Measurements from ENCODE around the gene ODAD4. TPM values are rescaled to one million over a fixed set of nuclear protein-coding genes. Genes with fewer than 3 reads are reported as not detected.

The ODAD4 gene
- total and polyA plus RNA-seq, 2 donors from 2014 or later, result 4.6 to 6.0 TPM

DNA sequence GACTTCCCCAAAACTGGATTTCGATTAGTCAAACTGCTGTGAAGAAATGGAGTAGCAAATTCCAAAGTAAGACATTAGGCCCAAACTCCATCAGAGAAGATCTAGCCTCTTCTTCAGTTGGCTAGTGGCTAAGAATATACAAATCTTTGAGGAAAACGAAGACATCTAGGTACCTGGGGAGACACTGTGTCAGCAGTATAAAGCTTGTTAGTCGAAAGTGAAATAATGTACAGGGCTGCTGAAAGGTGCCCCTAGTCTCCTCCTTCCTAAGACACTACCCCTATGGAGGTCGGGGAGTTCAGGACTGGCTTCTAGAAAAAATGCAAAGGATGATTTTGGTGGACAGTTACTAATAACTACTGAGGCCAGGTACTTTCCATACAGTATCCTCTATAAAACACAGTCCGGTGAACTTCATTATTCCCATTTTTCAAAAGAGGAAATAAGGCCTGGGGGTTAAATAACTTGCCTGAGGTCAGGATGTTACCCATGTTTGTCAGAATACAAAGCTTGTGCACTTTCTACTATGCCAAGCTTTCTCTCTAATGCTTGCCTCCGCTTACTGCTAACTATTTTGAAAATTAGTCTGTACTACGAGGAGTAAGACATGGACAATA, 71.9 kb downstream of the ODAD4 start:
- intact Hi-C loops (cut with DNase I), result no loop called here
- Histone ChIP-seq H3K27me3 (ENCODE audit: control insufficient read depth, insufficient read depth, low read length) (no peaks in the 10 kb centered on the region), H3K36me3 (ENCODE audit: control insufficient read depth in 2 of 3, insufficient read depth in 3 of 3, low read length in 3 of 3) (peaks cover 13 to 31% (median 17%) of the 10 kb centered on the region in 3 donors), H3K4me3 (ENCODE audit: low read length in 3 of 3) (peak overlapping the region in 1 of 3 donors; percentile 11), H3K27ac (ENCODE audit: low read depth in 2 of 2, low read length in 2 of 2) (peak overlapping the region in 1 of 2 donors; percentile 1), H3K9me3 (ENCODE audit: control insufficient read depth in 2 of 3, insufficient read depth in 1 of 3, low read length in 3 of 3) (no peaks in the 10 kb centered on the region), H3K4me1 (ENCODE audit: control insufficient read depth in 2 of 3, insufficient read depth in 2 of 3, low read depth in 1 of 3, low read length in 3 of 3) (peaks cover 0 to 25% (median 5%) of the 10 kb centered on the region in 3 donors), H3K9ac (ENCODE audit: low read length in 3 of 3) (no peak overlapping the region)
- DNase-seq, result no peak
- FAIRE-seq, result no peak
- TF ChIP-seq, protein P1, sequence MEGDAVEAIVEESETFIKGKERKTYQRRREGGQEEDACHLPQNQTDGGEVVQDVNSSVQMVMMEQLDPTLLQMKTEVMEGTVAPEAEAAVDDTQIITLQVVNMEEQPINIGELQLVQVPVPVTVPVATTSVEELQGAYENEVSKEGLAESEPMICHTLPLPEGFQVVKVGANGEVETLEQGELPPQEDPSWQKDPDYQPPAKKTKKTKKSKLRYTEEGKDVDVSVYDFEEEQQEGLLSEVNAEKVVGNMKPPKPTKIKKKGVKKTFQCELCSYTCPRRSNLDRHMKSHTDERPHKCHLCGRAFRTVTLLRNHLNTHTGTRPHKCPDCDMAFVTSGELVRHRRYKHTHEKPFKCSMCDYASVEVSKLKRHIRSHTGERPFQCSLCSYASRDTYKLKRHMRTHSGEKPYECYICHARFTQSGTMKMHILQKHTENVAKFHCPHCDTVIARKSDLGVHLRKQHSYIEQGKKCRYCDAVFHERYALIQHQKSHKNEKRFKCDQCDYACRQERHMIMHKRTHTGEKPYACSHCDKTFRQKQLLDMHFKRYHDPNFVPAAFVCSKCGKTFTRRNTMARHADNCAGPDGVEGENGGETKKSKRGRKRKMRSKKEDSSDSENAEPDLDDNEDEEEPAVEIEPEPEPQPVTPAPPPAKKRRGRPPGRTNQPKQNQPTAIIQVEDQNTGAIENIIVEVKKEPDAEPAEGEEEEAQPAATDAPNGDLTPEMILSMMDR (IDR thresholded peaks at IDR 0.05; ENCODE audit: borderline replicate concordance, extremely low read depth, insufficient read depth), result no peak

DNA sequence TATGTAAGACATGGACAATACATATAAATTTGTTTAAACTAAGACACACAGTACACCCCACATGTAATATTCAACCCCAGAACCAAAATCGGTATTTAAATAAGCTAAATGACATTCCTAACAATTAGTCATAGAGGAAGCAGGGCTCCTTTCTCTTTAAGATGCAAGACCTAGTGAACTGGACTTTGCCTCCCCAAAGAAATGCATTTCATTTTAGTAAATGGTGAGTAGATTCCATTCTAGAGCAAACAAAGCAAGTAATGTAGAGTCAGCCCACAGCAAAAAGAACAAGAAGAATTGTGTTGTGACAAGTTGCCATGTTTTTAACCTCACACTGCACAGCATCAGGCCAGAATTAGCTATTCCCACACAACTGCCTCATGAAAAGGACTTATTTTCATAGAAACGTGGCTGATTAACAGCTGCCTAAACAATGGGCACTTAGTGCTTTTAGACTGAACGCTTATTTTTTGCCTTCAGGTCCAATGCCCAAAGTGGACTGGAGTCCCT, 72.4 kb downstream of the ODAD4 start:
- Histone ChIP-seq H3K9me3 (ENCODE audit: control insufficient read depth in 2 of 3, insufficient read depth in 1 of 3, low read length in 3 of 3) (no peaks in the 10 kb centered on the region), H3K36me3 (ENCODE audit: control insufficient read depth in 2 of 3, insufficient read depth in 3 of 3, low read length in 3 of 3) (peaks cover 13 to 26% (median 14%) of the 10 kb centered on the region in 3 donors), H3K27me3 (ENCODE audit: control insufficient read depth, insufficient read depth, low read length) (no peaks in the 10 kb centered on the region), H3K9ac (ENCODE audit: low read length in 3 of 3) (no peak overlapping the region), H3K27ac (ENCODE audit: low read depth in 2 of 2, low read length in 2 of 2) (peak overlapping the region in 1 of 2 donors; percentile 60), H3K4me3 (ENCODE audit: low read length in 3 of 3) (peak overlapping the region in 2 of 3 donors; percentile 11 to 37), H3K4me1 (ENCODE audit: control insufficient read depth in 2 of 3, insufficient read depth in 2 of 3, low read depth in 1 of 3, low read length in 3 of 3) (peaks cover 0 to 25% (median 5%) of the 10 kb centered on the region in 3 donors)
- intact Hi-C loops (cut with DNase I), result no loop called here
- FAIRE-seq, result no peak
- TF ChIP-seq, protein P1 (IDR thresholded peaks at IDR 0.05; ENCODE audit: borderline replicate concordance, extremely low read depth, insufficient read depth), result no peak
- DNase-seq, result no peak

DNA sequence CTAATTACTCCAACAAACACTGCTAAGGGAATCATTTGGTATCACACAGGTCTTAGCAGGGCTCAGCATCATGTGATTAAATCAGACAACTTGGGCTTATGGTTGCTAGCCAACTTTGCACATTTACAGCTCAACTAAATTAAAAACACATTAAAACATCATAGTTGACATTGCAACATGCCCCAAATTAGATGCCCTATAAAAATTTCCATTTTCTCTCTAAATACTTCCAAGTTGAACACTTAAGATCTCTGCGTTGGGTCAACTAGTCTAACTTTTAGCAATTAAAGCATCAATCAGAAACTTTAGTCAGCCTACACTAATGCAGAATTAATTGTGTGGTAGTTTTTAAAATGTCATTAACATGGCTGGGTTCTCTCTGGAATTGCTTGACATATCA, 74.7 kb downstream of the ODAD4 start:
- H3K36me3 ChIP-seq (ENCODE audit: control insufficient read depth in 2 of 3, insufficient read depth in 3 of 3, low read length in 3 of 3), result peaks cover 4 to 16% (median 10%) of the 10 kb centered on the region in 3 donors
- no peaks in the 10 kb centered on the region for H3K9me3 ChIP-seq (ENCODE audit: control insufficient read depth in 2 of 3, insufficient read depth in 1 of 3, low read length in 3 of 3)
- intact Hi-C loops (cut with DNase I), result no loop called here
- H3K4me1 ChIP-seq (ENCODE audit: control insufficient read depth in 2 of 3, insufficient read depth in 2 of 3, low read depth in 1 of 3, low read length in 3 of 3), result peaks cover 0 to 25% (median 5%) of the 10 kb centered on the region in 3 donors
- no peak overlapping the region for H3K4me3 ChIP-seq (ENCODE audit: low read length in 3 of 3)
- no peak for FAIRE-seq
- peak in 2 of 5 donors; percentile 22 to 25 for DNase-seq
- no peak overlapping the region for H3K9ac ChIP-seq (ENCODE audit: low read length in 3 of 3)
- no peaks in the 10 kb centered on the region for H3K27me3 ChIP-seq (ENCODE audit: control insufficient read depth, insufficient read depth, low read length)
- no peak overlapping the region for H3K27ac ChIP-seq (ENCODE audit: low read depth in 2 of 2, low read length in 2 of 2)
- TF ChIP-seq, protein P1 (IDR thresholded peaks at IDR 0.05; ENCODE audit: borderline replicate concordance, extremely low read depth, insufficient read depth), result no peak

Measured in kidney (tissue), 14 donors.